SU-DHL-6 (cell line): ENCODE measurements around the gene CFAP70.

Experiments used
- H2AFZ ChIP-seq: fragments of 200-600 bp; sonication (generic); 2 replicates; pipeline ENCODE4 v1.6.1; 2014; ENCODE audit warnings: low read depth, mild to moderate bottlenecking, moderate library complexity, mixed read lengths, antibody characterized with exemption, low read length; ENCODE audit not compliant: severe bottlenecking
- H3F3A ChIP-seq: fragments of 200-600 bp; shearing (Covaris generic); 2 replicates; pipeline ENCODE4 v1.6.0; 2016; ENCODE audit warnings: antibody characterized with exemption, mild to moderate bottlenecking; ENCODE audit not compliant: insufficient read depth
- H3K27ac ChIP-seq: fragments of 200-600 bp; sonication (generic); 2 replicates; pipeline ENCODE4 v1.5.1; 2016; ENCODE audit warnings: low read depth, mild to moderate bottlenecking, low read length, moderate library complexity, mixed read lengths
- H3K27me3 ChIP-seq: fragments of 200-600 bp; sonication (generic), shearing (Covaris generic); 2 replicates; pipeline ENCODE4 v1.6.0; 2014; ENCODE audit warnings: mild to moderate bottlenecking, low read length
- H3K36me3 ChIP-seq: fragments of 200-600 bp; sonication (generic); 2 replicates; pipeline ENCODE4 v1.6.1; 2014; ENCODE audit warnings: mild to moderate bottlenecking, low read length, mixed read lengths
- H3K4me2 ChIP-seq: fragments of 300-600, 200-600 bp; shearing (Covaris generic), sonication (generic); 2 replicates; pipeline ENCODE4 v1.6.0; 2014; ENCODE audit warnings: low read length, low read depth, mild to moderate bottlenecking; ENCODE audit not compliant: poor library complexity, severe bottlenecking
- H3K4me3 ChIP-seq: fragments of 200-600 bp; sonication (generic); 2 replicates; pipeline ENCODE4 v1.5.1; 2014; ENCODE audit warnings: antibody characterized with exemption, low read length, mild to moderate bottlenecking, mixed read lengths; ENCODE audit not compliant: insufficient read depth, poor library complexity, severe bottlenecking
- H3K79me2 ChIP-seq: fragments of 200-600 bp; sonication (generic); 2 replicates; pipeline ENCODE4 v1.6.1; 2014; ENCODE audit warnings: mild to moderate bottlenecking, low read length, moderate library complexity; ENCODE audit not compliant: insufficient read depth
- H3K9ac ChIP-seq: fragments of 200-600 bp; sonication (generic); 2 replicates; pipeline ENCODE4 v1.7.0; 2014; ENCODE audit warnings: mild to moderate bottlenecking, low read length
- H3K9me2 ChIP-seq: fragments of 200-600 bp; sonication (generic); replicated peaks from 2 replicates; pipeline ENCODE4 v1.6.1; 2014; ENCODE audit warnings: low read length; ENCODE audit not compliant: insufficient read depth
- H3K9me3 ChIP-seq: fragments of 200-600 bp; sonication (generic); 2 replicates; pipeline ENCODE4 v1.6.1; 2014; ENCODE audit warnings: low read length, mixed read lengths; ENCODE audit not compliant: insufficient read depth
- H4K20me1 ChIP-seq: fragments of 200-600 bp; sonication (generic); 2 replicates; pipeline ENCODE4 v1.6.1; 2014; ENCODE audit warnings: low read depth, mild to moderate bottlenecking, antibody characterized with exemption, low read length, moderate library complexity, mixed read lengths
- CTCF ChIP-seq: fragments of 200-600 bp; sonication (generic); IDR thresholded peaks from one replicate; pipeline ENCODE4 v1.5.1; 2017; ENCODE audit warnings: antibody characterized with exemption, mild to moderate bottlenecking, low read length, moderate library complexity; ENCODE audit not compliant: insufficient read depth, poor library complexity, severe bottlenecking
- EZH2phosphoT487 ChIP-seq: fragments of 200-600 bp; sonication (generic), shearing (Covaris generic); conservative IDR thresholded peaks from 2 replicates; pipeline ENCODE4 v1.6.1; 2018; ENCODE audit warnings: mild to moderate bottlenecking, antibody characterized with exemption, low read length, moderate library complexity, mixed read lengths

CFAP70 gene

DNA sequence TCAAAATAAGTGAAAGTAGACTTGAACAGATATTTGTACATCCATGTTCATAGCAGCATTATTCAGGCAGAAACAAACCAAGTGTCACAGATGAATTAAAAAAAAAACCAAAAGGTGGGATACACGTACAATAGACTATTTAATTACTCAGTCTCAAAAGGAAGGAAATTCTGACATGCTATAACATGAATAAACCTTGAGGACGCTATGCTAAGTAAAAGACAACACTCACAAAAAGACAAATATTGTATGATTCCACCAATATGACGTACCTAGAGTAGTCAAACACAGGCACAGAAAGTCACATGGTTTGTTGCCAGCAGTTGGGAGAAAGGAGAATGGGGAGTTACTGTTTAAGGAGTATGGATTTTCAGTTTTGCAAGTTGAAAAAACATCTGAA lies 18.0 kb upstream of the CFAP70 start:
- Histone ChIP-seq H4K20me1 (no peaks in the 10 kb centered on the region), H3K9ac (no peak overlapping the region), H3K4me2 (no peak overlapping the region), H3K27ac (no peak overlapping the region), H3K36me3 (peaks cover 14% of the 10 kb centered on the region; the same call in 1 of the 2 replicates), H3K9me3 (no peaks in the 10 kb centered on the region), H2AFZ (no peak overlapping the region), H3K9me2 (no peaks in the 10 kb centered on the region), H3K27me3 (no peaks in the 10 kb centered on the region), H3K79me2 (no peaks in the 10 kb centered on the region), H3K4me3 (no peak overlapping the region), H3F3A (peaks cover 4% of the 10 kb centered on the region)
- no peak for TF ChIP-seq CTCF
- no peak for TF ChIP-seq EZH2phosphoT487

DNA sequence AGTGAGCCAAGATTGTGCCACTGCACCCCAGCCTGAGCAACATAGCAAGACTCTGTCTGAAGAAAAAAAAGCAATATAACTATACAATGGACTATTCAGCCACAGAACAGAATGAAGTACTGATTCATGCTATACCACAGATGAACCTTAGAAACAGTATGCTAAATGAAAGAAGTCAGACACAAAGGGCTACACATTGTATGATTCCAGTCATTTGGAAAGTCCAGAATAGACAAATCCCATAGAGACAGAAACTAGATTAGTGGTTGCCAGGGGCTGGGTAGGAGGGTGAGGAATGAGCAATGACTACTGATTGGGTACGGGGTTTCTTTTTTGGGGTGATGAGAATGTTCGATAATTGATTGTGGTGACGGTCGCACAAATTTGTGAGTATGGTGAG lies 9.6 kb upstream of the CFAP70 start:
- Histone ChIP-seq H3K36me3 (peaks cover 3% of the 10 kb centered on the region; the same call in 1 of the 2 replicates), H3F3A (no peaks in the 10 kb centered on the region), H3K79me2 (no peaks in the 10 kb centered on the region), H3K9me3 (no peaks in the 10 kb centered on the region), H3K9ac (no peak overlapping the region), H3K9me2 (no peaks in the 10 kb centered on the region), H2AFZ (no peak overlapping the region), H3K4me3 (no peak overlapping the region), H3K27ac (no peak overlapping the region), H3K4me2 (no peak overlapping the region), H4K20me1 (no peaks in the 10 kb centered on the region), H3K27me3 (no peaks in the 10 kb centered on the region)
- no peak for TF ChIP-seq EZH2phosphoT487
- TF ChIP-seq CTCF, result no peak

GRCh38 chr10:73366381-73367298 lies 8.0 kb upstream of the CFAP70 start:
- H3K36me3 ChIP-seq, result peaks cover 2% of the 10 kb centered on the region; the same call in 1 of the 2 replicates
- H3K9me2 ChIP-seq, result no peaks in the 10 kb centered on the region
- H2AFZ ChIP-seq, result no peak overlapping the region
- no peaks in the 10 kb centered on the region for H3K9me3 ChIP-seq
- no peak overlapping the region for H3K4me2 ChIP-seq
- H3K79me2 ChIP-seq, result no peaks in the 10 kb centered on the region
- H3K27ac ChIP-seq, result no peak overlapping the region
- H3K9ac ChIP-seq, result no peak overlapping the region
- no peaks in the 10 kb centered on the region for H4K20me1 ChIP-seq
- no peaks in the 10 kb centered on the region for H3K27me3 ChIP-seq
- TF ChIP-seq EZH2phosphoT487 (no peak), CTCF (no peak)
- peaks cover 6% of the 10 kb centered on the region; the same call in 1 of the 2 replicates for H3F3A ChIP-seq
- no peak overlapping the region for H3K4me3 ChIP-seq
